GM23248 (cell line): ENCODE data around the gene ARNT2.

ENCODE experiments used
- EZH2 ChIP-seq: fragments of 200-600 bp; sonication (generic); IDR thresholded peaks from 2 replicates; pipeline ENCODE4 v1.6.1; 2018; ENCODE audit warnings: antibody characterized with exemption, mild to moderate bottlenecking; ENCODE audit not compliant: insufficient read depth, poor library complexity, severe bottlenecking
- EZH2phosphoT487 ChIP-seq: fragments of 200-600 bp; sonication (generic); IDR thresholded peaks from 2 replicates; pipeline ENCODE4 v1.6.1; 2018; ENCODE audit warnings: antibody characterized with exemption, moderate library complexity, mild to moderate bottlenecking, low read depth; ENCODE audit not compliant: insufficient read depth

- TF ChIP-seq EZH2 (no peak), EZH2phosphoT487 (no peak)
Observed at GRCh38 chr15:80462836-80463512, 58.8 kb downstream of the ARNT2 start.
